ENCODE results near the gene TBC1D22A.

DNA sequence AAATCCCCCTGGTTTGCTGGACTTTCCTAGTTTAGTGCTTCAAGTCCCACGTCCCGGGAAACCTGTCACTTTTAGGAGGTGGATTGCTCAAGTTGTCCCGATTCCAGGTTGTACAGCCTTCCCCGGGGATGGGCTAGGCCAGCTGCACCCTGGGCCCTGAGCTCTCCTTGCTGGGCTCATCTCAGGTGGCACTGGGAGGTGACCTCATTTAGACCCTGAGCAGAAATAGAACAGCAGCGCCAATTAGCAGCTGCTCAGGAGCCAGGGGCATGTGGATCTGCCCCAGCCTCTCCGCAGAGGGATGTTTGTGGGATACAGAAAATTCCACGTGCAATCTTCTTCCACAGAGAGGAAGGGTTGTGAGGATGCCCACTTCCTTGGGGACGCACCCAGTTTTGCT, 14.8 kb upstream of the TBC1D22A start:
- no peak for TF ChIP-seq POLR2AphosphoS5 (IDR thresholded peaks at IDR 0.05)
- TF ChIP-seq EZH2 (IDR thresholded peaks at IDR 0.05; ENCODE audit: borderline replicate concordance, insufficient read depth, low read length, poor library complexity, severe bottlenecking): no peak
- no peak for TF ChIP-seq EP300 (conservative IDR thresholded peaks at IDR 0.05; ENCODE audit: poor library complexity, severe bottlenecking)
- TF ChIP-seq, protein P1, sequence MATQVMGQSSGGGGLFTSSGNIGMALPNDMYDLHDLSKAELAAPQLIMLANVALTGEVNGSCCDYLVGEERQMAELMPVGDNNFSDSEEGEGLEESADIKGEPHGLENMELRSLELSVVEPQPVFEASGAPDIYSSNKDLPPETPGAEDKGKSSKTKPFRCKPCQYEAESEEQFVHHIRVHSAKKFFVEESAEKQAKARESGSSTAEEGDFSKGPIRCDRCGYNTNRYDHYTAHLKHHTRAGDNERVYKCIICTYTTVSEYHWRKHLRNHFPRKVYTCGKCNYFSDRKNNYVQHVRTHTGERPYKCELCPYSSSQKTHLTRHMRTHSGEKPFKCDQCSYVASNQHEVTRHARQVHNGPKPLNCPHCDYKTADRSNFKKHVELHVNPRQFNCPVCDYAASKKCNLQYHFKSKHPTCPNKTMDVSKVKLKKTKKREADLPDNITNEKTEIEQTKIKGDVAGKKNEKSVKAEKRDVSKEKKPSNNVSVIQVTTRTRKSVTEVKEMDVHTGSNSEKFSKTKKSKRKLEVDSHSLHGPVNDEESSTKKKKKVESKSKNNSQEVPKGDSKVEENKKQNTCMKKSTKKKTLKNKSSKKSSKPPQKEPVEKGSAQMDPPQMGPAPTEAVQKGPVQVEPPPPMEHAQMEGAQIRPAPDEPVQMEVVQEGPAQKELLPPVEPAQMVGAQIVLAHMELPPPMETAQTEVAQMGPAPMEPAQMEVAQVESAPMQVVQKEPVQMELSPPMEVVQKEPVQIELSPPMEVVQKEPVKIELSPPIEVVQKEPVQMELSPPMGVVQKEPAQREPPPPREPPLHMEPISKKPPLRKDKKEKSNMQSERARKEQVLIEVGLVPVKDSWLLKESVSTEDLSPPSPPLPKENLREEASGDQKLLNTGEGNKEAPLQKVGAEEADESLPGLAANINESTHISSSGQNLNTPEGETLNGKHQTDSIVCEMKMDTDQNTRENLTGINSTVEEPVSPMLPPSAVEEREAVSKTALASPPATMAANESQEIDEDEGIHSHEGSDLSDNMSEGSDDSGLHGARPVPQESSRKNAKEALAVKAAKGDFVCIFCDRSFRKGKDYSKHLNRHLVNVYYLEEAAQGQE (IDR thresholded peaks at IDR 0.05; ENCODE audit: borderline replicate concordance): no peak
